Calu3 (cell line): ENCODE results near the gene SLC35G2. TPM values are rescaled to one million over a fixed set of nuclear protein-coding genes. Genes with fewer than 3 reads are reported as not detected.

ENCODE experiments used
- BruUV-seq: library from RNA; stranded (reverse); fragments of 400-500 nt; replicated peaks from 2 replicates; lab custom pipeline; 2021; lab: Mats Ljungman, UMichigan
- CTCF ChIA-PET: fragments of 300-600 bp; sonication (Branson Sonifier 250); formaldehyde crosslinking; loops from one replicate; lab custom pipeline; 2022; ENCODE audit warnings: antibody characterized with exemption; lab: Charles Lee
- DNase-seq: peaks from one replicate; pipeline ENCODE4 v3.0.0; 2022
- H3K27ac Mint-ChIP-seq: one replicate; pipeline ENCODE4 v1.8.0; 2022; ENCODE audit warnings: mixed read lengths; ENCODE audit not compliant: unreplicated experiment
- H3K27me3 Mint-ChIP-seq: one replicate; pipeline ENCODE4 v1.8.0; 2022; ENCODE audit warnings: mixed read lengths; ENCODE audit not compliant: unreplicated experiment
- H3K36me3 Mint-ChIP-seq: one replicate; pipeline ENCODE4 v1.8.0; 2022; ENCODE audit warnings: mild to moderate bottlenecking, moderate library complexity, mixed read lengths; ENCODE audit not compliant: insufficient read depth, unreplicated experiment
- H3K4me1 Mint-ChIP-seq: one replicate; pipeline ENCODE4 v1.8.0; 2022; ENCODE audit warnings: mild to moderate bottlenecking, low read depth, mixed read lengths; ENCODE audit not compliant: unreplicated experiment
- H3K4me3 Mint-ChIP-seq: one replicate; pipeline ENCODE4 v1.8.0; 2022; ENCODE audit warnings: mild to moderate bottlenecking, low read depth, moderate library complexity, mixed read lengths; ENCODE audit not compliant: unreplicated experiment
- H3K9me3 Mint-ChIP-seq: one replicate; pipeline ENCODE4 v1.8.0; 2022; ENCODE audit warnings: low read depth, mixed read lengths; ENCODE audit not compliant: unreplicated experiment
- intact Hi-C: fragments of 100-400 bp; cut with micrococcal nuclease; formaldehyde crosslinking; loops from one replicate; pipeline ENCODE4 v1.10.0; 2022; ENCODE audit not compliant: unreplicated experiment
- total RNA-seq: library from RNA; stranded (reverse); gene quantifications from 2 replicates; pipeline ENCODE4 v1.2.3, GENCODE V29; 2022
- TF ChIP-seq, protein P1 (sequence below): fragments of 200-600 bp; IDR thresholded peaks from one replicate; pipeline ENCODE4 v1.8.0; 2022; ENCODE audit warnings: antibody characterized with exemption; ENCODE audit not compliant: unreplicated experiment

SLC35G2 gene
- total RNA-seq, 1 experiment from 2014 or later = 31.4 TPM

DNA sequence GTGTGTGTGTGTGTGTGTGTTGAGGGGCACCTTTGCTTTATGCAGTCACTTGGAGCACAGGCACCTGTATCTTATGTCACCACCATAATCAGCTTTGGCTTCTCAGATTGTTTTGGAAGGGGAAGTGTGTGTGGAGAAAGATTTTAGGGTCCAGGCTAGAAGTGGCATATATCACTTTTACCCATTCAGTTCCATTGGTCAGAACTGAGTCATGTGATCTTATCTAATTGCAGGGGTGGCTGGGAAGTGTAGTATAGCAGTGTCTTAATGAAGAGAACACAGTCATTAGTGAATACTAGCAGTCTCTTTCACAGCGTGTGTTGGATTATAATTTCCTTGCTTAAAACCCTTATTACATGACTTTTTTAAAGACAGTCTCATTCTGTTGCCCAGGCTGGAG is 63.6 kb downstream of the SLC35G2 start:
- intact Hi-C loops = no loop called here
- no peaks in the 10 kb centered on the region for H3K27me3 Mint-ChIP-seq
- peaks cover 1% of the 10 kb centered on the region for H3K36me3 Mint-ChIP-seq
- H3K27ac Mint-ChIP-seq = no peak overlapping the region
- CTCF ChIA-PET = interaction anchor here (0.7 to 1.1 kb wide), 2 partner anchors 30 to 1869 kb away, joined by 3 to 6 read pairs; no protein-coding TSS in a partner anchor
- BruUV-seq = no TSS peak
- peaks cover 15% of the 10 kb centered on the region for H3K9me3 Mint-ChIP-seq
- TF ChIP-seq, protein P1, sequence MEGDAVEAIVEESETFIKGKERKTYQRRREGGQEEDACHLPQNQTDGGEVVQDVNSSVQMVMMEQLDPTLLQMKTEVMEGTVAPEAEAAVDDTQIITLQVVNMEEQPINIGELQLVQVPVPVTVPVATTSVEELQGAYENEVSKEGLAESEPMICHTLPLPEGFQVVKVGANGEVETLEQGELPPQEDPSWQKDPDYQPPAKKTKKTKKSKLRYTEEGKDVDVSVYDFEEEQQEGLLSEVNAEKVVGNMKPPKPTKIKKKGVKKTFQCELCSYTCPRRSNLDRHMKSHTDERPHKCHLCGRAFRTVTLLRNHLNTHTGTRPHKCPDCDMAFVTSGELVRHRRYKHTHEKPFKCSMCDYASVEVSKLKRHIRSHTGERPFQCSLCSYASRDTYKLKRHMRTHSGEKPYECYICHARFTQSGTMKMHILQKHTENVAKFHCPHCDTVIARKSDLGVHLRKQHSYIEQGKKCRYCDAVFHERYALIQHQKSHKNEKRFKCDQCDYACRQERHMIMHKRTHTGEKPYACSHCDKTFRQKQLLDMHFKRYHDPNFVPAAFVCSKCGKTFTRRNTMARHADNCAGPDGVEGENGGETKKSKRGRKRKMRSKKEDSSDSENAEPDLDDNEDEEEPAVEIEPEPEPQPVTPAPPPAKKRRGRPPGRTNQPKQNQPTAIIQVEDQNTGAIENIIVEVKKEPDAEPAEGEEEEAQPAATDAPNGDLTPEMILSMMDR = no peak
- no peak for DNase-seq
- H3K4me3 Mint-ChIP-seq = no peak overlapping the region
- H3K4me1 Mint-ChIP-seq = peaks cover 16% of the 10 kb centered on the region

DNA sequence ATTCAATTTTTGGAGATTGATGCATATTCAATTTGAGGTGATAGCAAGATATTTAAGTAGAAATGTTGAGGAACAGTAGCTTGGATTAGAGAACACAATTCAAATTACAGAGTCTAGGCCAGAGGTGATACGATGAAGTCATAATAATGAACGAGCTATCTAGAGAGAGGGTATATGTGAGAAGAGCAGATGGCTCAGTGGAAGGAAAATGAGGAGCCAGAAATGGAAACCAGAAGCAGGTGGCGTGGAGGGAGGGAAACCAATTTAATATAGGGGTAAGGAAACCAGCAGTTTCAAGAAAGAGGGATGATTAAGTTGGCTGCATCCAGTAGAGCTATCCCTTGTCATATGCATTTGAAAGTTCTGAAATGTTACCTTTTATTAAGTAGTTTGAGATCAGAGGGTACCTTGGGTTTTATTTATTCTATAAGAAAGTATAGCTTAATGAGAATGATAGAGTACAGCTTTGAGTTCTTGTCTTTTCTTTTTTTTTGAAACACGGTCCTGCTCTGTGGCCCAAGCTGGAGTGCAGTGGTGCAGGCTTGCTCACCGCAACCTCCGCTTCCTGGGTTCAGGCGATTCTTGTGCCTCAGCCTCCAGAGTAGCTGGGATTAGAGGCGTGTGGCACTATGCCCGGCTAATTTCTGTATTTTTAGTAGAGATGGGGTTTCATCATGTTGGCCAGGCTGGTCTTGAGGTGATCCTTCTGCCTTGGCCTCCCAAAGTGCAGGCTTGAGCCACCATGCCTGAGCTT is 65.2 kb downstream of the SLC35G2 start:
- peak overlapping the region; percentile 0 for H3K27ac Mint-ChIP-seq
- CTCF ChIA-PET = interaction anchor here (1.2 kb wide), 1 partner anchor 14 kb away, joined by 3 read pairs; no protein-coding TSS in a partner anchor
- H3K9me3 Mint-ChIP-seq = peaks cover 16% of the 10 kb centered on the region
- no peak for DNase-seq
- H3K4me3 Mint-ChIP-seq = no peak overlapping the region
- no peaks in the 10 kb centered on the region for H3K27me3 Mint-ChIP-seq
- H3K36me3 Mint-ChIP-seq = peaks cover 9% of the 10 kb centered on the region
- no TSS peak for BruUV-seq
- H3K4me1 Mint-ChIP-seq = peaks cover 16% of the 10 kb centered on the region
- intact Hi-C loops = no loop called here
- TF ChIP-seq, protein P1 = no peak

DNA sequence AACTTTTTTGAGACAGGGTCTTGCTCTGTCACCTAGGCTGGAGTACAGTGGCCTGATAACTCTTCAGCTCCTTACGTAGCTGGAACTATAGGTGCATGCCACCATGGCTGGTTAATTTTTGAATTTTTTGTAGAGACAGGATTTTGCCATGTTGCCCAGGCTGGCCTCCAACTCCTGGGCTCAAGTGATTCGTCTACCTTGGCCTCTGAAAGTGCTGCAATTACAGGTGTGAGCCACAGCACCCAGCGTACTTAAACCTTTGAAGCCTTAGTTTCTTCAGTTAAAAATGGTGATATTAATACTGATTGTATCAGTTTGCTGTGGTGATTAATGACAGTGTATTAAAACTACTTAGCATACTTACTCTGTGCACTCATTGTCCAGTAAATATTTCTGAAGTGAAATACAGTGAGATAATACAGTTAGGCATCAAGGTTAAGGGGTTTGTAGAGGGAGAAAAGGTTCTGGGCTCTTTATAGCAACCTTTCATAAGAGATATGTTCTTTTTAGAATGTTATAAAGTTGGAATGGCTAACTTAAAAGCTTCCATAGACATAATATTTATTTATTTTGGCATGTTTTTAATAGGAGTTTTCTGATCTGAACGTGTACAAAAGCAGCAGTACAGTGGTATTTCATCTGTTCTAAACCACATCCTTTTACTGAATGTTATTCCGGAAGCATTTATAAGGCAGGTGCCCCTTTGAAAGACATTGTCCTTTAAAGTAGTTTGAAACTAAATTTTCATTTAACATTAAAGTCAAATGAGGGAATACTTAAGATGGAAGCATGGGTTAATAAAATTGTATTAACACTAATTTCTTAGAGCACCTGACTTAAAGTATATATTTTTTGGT is 66.7 kb downstream of the SLC35G2 start:
- H3K36me3 Mint-ChIP-seq = peaks cover 23% of the 10 kb centered on the region
- no peak overlapping the region for H3K4me3 Mint-ChIP-seq
- TF ChIP-seq, protein P1 = no peak
- H3K27ac Mint-ChIP-seq = no peak overlapping the region
- BruUV-seq = no TSS peak
- CTCF ChIA-PET = no interaction called here
- H3K4me1 Mint-ChIP-seq = peaks cover 16% of the 10 kb centered on the region
- intact Hi-C loops = no loop called here
- no peak for DNase-seq
- peaks cover 18% of the 10 kb centered on the region for H3K9me3 Mint-ChIP-seq
- H3K27me3 Mint-ChIP-seq = no peaks in the 10 kb centered on the region

DNA sequence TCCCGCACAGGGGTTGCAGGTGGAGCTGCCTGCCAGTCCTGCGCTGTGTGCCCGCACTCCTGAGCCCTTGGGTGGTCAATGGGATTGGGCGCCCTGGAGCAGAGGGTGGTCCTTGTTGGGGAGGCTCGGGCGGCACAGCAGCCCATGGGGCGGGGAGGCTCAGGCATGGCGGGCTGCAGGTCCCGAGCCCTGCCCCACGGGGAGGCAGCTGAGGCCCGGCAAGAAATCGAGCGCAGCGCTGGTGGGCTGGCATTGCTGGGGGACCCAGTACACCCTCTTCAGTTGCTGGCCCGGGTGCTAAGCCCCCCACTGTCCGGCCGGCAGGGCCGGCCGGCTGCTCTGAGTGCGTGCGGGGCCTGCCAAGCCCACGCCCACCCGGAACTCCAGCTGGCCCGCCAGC is 71.0 kb downstream of the SLC35G2 start:
- TF ChIP-seq, protein P1 = no peak
- Mint-ChIP-seq H3K4me3 (no peak overlapping the region), H3K36me3 (peaks cover 40% of the 10 kb centered on the region), H3K9me3 (peaks cover 17% of the 10 kb centered on the region), H3K27ac (no peak overlapping the region), H3K4me1 (peaks cover 26% of the 10 kb centered on the region), H3K27me3 (no peaks in the 10 kb centered on the region)
- BruUV-seq = no TSS peak
- intact Hi-C loops = no loop called here
- no peak for DNase-seq
- CTCF ChIA-PET = no interaction called here
